ENCODE results near the gene TARBP1.
"Not testable (repeated sequence)": the region's sequence is repeated elsewhere in the genome, so short reads cannot be mapped to it uniquely, and the experiment has no call there.

The TARBP1 gene, protein sequence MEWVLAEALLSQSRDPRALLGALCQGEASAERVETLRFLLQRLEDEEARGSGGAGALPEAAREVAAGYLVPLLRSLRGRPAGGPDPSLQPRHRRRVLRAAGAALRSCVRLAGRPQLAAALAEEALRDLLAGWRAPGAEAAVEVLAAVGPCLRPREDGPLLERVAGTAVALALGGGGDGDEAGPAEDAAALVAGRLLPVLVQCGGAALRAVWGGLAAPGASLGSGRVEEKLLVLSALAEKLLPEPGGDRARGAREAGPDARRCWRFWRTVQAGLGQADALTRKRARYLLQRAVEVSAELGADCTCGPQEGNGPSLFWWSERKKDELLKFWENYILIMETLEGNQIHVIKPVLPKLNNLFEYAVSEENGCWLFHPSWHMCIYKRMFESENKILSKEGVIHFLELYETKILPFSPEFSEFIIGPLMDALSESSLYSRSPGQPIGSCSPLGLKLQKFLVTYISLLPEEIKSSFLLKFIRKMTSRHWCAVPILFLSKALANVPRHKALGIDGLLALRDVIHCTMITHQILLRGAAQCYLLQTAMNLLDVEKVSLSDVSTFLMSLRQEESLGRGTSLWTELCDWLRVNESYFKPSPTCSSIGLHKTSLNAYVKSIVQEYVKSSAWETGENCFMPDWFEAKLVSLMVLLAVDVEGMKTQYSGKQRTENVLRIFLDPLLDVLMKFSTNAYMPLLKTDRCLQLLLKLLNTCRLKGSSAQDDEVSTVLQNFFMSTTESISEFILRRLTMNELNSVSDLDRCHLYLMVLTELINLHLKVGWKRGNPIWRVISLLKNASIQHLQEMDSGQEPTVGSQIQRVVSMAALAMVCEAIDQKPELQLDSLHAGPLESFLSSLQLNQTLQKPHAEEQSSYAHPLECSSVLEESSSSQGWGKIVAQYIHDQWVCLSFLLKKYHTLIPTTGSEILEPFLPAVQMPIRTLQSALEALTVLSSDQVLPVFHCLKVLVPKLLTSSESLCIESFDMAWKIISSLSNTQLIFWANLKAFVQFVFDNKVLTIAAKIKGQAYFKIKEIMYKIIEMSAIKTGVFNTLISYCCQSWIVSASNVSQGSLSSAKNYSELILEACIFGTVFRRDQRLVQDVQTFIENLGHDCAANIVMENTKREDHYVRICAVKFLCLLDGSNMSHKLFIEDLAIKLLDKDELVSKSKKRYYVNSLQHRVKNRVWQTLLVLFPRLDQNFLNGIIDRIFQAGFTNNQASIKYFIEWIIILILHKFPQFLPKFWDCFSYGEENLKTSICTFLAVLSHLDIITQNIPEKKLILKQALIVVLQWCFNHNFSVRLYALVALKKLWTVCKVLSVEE (N-terminal part only)

DNA sequence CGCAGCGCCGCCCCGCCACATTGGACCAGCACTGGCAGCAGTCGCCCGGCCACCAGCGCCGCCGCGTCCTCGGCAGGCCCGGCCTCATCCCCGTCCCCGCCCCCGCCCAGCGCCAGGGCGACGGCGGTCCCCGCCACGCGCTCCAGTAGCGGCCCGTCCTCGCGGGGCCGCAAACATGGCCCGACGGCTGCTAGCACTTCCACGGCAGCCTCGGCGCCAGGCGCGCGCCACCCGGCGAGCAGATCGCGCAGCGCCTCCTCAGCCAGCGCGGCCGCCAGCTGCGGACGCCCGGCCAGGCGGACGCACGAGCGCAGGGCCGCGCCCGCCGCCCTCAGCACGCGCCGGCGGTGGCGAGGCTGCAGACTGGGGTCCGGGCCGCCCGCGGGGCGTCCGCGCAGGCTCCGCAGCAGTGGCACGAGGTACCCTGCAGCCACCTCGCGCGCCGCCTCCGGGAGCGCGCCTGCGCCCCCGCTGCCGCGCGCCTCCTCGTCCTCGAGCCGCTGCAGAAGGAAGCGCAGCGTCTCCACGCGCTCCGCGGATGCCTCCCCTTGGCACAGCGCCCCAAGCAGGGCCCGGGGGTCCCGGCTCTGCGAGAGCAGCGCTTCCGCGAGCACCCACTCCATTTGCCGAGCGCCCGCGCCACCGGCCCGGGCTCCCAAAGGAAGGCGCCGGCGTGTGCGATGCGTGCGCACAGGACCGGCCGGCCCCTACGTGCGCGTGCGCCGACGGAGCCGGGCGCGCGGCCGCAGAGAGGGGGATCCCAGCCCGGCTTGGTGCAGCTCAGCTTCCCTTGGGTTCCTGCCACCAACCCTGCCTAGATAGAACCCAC lies at the start of gene TARBP1:
TSS of gene TARBP1 (minus strand) at position 699 of the 829 bp plus-strand sequence. CDS start at position 623, 76 bp downstream.
- DNase-seq, result peak; percentile 97

DNA sequence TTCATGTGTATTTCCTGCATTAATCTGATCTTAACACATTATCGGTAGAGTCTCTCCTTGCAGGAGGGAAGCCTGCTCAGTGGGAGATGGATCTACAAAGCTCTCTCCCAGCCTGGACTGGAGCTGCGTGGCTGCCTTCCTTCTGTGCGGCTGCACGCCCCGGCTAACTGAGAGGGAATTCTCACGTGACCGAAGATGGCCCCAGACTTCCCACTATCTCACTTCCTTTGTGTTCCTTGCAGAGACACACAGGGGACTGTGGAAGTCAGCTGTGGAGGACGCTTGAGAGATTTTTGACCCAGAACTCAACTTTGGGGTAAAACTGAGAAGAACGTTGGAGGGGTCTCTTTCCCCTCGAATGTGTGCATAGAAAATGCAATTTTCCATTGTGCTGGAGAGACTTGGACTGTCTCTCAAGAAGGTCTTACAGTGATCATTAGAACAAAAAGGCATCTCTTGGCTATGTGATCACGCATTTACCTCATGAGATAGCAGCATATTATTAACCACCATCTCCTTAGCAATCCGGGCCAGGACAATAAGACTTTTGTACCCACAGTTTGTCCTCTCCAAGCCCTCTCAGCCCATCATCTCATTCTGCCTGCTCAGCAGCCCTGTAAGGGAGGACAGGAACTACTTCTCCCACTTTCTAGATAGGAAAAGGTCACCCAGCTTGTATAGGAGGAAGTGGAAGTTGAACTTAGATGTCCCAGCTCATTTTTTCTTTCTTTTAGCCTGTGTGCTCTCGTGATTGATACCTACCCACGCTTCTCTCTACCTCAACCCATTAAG lies 49.3 kb upstream of the TARBP1 start:
- no peak for DNase-seq

DNA sequence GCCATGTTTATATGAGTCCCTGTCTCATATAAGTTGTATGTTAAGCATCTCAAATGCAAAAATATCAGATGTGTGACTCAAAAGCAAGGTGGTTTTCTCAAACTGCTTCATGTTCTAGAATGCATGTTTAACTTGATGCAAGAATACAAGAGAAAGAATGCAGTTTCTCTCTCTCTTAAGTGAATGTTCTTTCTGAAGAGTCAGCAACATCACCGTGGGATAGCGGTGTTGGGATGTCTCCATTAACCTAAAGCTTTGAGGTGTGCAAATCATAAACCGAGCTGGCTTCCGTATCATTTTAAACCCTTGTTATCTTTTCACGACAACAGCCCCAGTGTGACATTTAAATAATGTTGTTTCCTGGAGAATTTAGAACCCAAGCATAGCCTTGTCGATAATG lies 48.4 kb upstream of the TARBP1 start:
- no peak for DNase-seq

DNA sequence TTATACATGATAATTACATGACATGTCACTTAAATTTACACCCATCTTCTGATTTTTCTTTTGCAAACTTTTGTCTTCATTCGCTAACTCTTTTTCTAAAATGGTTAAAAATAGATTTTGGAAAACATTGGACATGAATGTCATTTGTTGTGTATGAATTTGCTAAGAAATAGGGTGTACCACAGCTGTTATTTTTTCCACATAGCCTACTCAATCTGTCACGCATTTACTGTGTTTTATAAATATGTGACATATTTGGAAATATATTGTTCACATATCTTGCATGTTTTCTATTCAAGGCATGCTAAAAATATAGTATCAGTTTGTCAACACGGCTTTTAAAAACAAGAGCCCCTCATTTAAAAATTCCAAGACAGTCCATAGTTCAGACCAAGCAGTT lies 47.9 kb upstream of the TARBP1 start:
- no peak for DNase-seq

DNA sequence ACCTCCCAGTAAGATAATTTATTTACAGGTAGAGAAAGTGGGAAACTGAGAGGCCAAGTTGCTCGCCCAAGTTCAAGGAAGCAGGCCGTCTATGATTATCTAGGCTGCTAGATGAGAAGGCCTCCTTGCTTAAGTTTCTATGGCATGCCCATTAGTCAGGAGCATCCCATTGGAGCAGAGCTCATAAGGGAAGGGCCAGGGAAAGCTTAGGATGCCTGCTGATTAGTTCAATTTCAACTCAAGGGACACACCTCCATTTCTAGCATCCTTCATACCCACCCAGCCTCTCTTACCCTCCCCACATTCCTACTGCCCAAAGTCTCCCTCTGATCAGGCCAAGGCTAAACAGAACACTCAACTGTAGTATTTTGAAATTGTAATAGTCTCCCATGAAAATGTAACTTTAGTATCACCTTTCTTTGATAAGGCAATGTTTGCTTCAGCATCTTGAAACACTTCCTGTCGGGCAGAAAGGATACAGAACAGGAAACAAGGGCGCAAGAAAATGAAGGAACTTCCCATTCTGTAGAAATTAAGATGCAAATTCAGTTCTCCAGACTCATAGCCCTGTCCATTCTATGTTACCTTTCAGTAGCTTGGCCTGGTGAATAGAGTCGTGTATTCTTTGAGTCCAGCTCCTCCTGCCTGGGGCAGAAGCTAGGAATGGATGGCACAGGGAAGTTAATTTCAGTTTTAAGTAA lies 46.3 kb upstream of the TARBP1 start:
- no peak for DNase-seq

DNA sequence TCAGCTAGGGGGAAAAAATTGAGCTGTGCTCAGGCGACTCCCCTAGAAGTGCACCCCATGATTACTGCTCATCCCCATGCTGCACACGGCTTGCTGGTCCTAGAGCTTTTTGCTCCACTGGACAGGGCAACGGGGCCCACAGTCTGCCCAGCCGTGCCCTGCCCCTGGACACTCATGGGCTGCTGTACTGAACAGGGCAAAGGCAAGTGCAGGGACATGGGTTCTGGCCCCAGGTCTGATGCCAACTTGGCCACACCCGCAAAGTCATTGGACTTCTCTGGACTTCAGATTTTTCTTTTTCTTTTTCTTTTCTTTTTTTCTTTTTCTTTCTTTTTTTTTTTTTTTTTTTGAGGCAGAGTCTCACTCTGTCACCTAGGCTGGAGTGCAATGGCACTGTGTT lies 42.9 kb upstream of the TARBP1 start:
- DNase-seq, result no peak

DNA sequence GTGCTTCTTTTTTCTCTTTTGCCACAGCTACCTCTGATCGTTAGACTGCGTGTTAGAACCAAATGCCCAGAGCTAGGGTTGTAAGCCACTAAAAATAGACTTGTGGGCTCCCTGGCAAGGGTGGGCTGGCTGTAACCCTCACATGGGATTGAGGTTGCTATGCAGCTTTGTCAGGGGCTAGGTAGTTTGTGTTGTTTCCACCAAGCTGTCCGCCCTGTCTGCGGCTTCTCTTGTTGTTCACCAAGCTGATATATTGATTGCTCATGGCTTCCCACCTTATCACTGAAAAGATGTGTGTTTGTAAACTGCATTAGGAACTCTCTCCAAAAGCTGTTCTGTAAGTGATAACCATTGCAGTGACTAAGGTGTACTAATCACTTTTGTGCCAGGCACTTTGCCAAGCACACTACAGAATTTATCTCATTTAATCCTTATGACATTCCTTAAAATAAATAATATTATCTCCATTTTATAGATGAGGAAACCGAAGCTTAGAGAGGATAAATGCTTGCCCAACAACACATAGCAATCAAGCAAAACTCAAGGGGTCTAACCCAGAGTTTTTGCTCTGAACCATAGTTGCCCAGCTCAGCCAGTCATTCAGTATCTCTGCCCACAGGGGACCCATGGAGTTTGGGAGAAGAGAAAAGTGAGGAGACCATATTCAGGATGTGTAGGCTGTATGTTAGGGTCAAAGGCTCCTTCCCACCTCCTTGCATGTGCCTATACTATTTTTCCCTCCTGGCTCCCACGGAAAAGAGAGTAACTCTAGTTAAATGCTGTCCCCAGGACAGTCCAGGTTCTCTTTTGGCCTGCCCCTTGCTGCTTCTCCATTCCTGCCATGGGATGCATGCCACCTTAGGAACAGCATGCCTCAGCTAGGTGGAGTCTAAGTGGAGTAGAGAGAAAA lies 42.2 kb upstream of the TARBP1 start:
- no peak for DNase-seq

DNA sequence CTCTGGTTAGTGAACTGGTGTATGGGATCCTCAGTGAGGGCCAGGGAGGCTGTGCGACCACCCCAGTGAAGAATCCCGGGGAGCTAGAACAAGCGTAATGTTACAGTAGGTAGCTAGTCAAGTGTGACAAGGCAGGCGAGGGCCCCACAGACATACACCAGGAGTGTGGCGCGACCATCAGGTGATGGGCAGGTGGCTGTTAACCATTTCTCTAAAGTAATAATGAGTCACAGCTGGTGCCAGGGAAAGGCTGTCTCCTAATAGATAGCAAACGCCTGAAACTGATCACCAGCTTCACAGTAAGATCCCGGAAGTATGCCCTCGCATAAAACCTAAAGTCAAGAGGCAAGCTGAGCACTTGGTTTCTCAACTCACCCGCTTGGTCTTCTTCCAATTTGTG lies 40.5 kb upstream of the TARBP1 start:
- no peak for DNase-seq

DNA sequence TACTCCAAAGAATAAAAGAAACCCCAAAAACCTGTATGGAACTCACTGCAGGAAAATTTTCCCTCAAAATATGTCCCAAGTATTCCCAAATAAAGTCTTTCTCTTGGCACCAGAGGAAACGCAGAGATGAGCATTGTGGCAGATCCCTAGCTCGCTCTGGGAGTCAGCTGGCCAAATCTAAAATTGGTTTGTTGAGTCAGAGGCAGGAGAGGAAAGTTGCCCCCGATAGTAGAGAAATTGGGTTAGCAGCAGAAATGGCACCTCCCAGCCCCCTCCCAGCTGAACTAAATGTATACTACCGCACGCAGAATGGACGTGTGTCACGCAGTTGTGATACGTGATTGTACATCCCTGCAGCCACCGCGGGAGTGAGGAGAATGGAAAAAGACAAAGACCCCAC lies 39.9 kb upstream of the TARBP1 start:
- DNase-seq, result no peak

DNA sequence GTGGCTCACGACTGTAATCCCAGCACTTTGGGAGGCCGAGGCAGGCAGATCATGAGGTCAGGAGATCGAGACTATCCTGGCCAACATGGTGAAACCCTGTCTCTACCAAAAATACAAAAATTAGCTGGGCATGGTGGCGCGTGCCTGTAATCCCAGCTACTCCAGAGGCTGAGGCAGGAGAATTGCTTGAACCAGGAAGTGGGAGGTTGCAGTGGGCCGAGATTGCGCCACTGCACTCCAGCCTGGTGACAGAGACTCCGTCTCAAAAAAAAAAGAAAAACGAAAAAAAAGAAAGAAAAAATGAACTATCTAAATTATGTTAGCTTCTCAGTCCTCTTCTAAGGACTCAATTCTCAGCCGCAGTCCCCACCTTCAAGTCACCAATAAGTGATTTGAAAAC lies 39.1 kb upstream of the TARBP1 start:
- DNase-seq, result not testable (repeated sequence)

DNA sequence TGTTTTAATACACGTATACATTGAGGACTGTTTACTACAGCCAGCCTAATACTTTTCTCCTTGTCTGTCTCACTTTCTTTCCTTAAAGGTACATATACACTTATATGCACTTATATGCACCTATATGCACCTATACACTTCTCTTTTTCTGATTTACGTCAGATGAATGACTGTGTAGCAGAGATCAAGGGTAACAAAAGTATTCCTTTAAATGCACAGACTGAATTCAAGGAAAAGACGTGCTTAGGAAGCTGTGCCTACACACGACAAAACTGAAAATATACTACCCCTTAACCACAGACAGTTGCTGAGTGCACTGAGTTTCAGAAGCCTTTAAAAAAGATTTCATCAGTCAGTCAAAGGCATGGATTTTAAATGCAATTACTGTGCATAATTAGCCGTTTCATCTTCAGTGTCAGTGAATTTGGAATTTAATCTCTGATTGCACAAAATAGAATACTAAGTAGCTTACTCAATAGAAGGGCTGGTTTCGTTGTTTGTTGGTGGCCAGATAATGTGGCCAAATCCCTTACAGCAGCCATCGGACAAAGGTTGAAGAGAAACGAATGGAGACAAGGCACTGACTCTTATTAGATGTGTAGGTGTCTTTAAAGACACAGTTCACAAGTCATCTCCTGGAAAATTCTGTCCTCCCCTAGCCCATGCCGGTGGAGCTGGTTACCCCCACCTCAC lies 38.3 kb upstream of the TARBP1 start:
- no peak for DNase-seq

DNA sequence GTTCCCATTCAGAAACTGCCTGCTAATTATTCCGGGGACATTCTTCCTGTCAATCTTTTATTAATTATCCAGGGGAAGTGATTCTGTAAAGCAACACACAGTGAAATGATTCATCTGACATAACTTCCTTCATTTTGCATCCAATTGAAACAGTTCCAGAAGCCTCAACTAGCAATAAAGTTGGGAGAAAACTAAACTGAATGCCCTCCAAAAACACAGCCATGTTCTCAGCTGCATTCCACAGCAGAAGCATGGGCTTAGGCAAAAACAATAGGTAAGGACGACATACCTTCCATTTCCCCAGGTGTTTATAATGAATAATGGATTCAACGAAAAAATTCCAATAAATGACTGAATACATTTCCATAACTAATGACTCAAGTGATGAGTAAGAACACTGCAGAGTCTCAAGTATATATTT lies 36.9 kb upstream of the TARBP1 start:
- DNase-seq, result no peak

DNA sequence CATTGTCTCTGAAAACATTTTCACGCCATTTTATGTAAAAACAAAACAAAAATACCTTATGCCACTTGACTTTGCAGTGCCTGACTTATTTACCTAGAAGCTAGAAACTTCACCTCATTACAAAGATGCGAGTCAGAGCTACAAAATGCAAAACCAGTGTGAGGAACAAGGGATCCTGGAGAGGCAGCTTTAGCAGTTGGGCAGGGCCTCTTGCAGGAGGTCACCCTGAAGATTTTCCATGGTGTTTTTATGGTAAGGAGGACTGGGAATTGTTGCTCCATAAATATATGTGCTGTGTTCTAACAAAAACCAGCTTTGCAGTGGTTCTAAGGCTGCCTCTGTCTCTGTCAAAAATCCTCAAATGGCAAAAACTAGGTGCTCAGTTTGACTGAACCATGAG lies 36.4 kb upstream of the TARBP1 start:
- DNase-seq, result no peak

DNA sequence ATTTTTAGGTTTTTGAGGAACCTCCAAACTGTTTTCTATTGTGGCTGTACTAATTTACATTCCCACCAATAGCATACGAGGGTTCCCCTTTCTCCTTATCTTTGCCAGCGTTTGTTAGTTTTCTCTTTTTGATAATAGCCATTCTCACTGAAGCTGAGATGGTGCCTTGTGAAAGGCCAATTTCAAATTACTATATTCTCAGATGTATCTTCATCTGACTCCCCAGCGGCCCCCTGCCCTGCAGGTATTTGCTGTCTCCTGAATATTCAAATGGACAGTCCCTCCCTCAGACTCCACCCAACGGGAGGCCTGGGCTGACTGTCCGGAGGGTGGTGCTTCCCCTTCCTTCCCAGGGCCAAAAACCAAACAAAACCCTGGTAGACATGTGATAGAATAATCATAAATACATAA lies 33.5 kb upstream of the TARBP1 start:
- no peak for DNase-seq

DNA sequence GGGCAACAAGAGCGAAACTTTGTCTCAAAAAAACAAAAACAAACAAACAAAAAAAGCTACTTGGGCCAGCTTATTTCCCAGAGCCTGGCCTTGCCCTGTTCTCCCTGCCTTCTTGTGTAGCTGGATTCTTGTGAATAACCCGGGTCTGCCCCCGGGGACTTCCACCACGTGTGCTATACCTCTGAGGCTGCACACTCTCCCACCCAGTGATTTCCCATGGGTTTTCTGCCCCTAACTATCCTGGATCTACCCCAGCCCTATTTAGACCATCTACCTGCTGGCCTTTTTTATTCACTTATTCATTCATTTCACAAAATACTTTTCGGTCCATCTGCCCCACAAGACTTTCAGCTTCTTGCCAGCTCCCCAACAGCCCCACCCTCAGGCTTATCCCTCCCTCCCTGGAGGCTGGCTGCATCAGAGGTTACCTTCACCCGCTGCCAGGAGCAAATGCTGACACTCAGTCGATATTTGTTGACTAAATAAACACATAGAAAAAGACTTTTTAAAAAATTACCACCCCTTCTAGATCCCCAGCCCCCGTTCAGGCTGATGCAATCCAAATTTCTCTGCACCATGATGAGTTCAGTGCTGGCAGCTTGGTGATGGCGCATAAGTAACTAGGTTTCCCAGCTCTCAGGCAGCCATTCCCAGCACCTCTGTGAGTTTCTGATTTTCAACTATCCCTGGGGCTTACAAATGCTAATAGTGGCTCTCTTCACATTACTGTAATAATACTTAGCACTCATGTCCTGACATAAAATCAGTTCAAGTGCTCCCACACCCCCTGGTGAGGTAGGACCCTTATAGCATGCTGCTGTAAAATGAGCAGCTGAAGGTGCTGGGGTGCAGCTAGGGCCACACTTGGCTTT lies 30.7 kb upstream of the TARBP1 start:
- no peak for DNase-seq

DNA sequence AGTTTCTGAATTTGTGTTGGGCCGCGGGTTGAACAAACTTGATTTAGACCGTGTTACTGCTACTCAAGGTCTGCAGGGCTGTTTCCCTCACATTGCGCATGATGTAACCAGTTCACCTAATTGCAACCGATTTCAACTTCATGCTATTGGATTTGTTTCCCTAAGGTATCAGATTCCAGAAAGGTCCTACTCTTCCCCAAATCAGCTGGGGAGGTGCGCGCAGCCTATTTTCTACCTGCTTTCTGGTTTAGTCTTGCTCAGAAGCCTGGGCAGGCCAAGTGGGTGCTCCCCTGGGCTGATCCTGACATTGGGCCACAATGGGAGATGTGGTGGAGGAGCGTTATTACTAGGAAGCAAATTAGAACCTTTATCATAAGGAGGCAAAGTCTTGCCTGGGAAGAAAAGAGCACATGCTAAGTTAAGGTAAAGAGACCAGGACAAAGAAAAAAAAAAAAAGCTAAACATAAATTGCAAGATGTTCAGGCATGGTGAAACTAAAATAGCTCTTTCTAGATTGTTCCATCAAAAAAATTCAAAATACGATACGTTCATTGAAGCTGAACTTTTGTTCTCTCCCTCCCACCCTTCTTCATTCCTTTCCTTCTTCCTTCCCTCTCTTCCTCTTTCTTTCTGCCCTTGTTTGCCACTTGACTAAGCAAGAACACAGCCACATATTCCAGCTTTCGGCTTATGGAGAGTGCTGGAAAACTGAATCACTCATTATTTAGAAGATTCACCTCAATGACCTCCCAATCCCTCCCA lies 28.8 kb upstream of the TARBP1 start:
- DNase-seq, result no peak

DNA sequence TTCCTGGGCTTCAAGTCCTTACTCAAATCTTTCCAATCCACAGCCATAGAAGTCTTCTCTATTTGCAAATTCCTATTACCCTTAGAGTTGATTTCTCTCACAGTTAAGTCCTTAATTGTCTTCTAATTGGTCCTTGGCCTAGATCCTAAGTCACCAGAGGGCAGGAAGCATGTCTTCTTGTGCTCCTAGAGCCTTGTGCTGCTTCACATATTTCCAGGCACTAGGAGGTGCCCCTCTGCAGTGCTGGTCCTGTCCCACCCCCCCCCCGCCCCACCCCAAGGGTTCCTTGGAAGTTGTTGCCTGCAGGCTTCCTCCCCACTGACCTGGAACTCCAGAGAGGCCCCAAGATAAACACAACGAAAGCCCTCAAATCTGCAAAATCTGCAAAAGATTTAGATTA lies 28.1 kb upstream of the TARBP1 start:
- DNase-seq, result no peak
